Activated CD4-positive, alpha-beta T cell treated with anti-CD3 and anti-CD28 coated beads, Interleukin-2, amount 10 ng/mL, durations not matched to agents 24 days and 14 days (primary cell): Measurements from ENCODE around the gene IRF3. TPM values are rescaled to one million over a fixed set of nuclear protein-coding genes. Genes with fewer than 3 reads are reported as not detected.
A peak's percentile ranks its signal among the peaks of the same experiment; 100 is the strongest.

Experiments
- DNase-seq: peaks from one replicate; pipeline ENCODE4 v3.0.0; 2022
- H3K27ac Mint-ChIP-seq: one replicate; pipeline ENCODE4 v1.8.0; 2022; ENCODE audit warnings: mild to moderate bottlenecking, mixed read lengths
- H3K27me3 Mint-ChIP-seq: one replicate; pipeline ENCODE4 v1.8.0; 2022; ENCODE audit warnings: mixed read lengths
- H3K36me3 Mint-ChIP-seq: one replicate; pipeline ENCODE4 v1.8.0; 2022; ENCODE audit warnings: low read depth, mild to moderate bottlenecking, mixed read lengths
- H3K4me1 Mint-ChIP-seq: one replicate; pipeline ENCODE4 v1.8.0; 2021; ENCODE audit warnings: mixed read lengths
- H3K4me3 Mint-ChIP-seq: one replicate; pipeline ENCODE4 v1.8.0; 2022; ENCODE audit warnings: mild to moderate bottlenecking, moderate library complexity, mixed read lengths
- H3K9me3 Mint-ChIP-seq: one replicate; pipeline ENCODE4 v1.8.0; 2021; ENCODE audit warnings: mixed read lengths
- intact Hi-C: fragments of 100-400 bp; cut with micrococcal nuclease; formaldehyde crosslinking; loops from one replicate; pipeline ENCODE4 v1.15.1; 2023
- total RNA-seq: library from RNA; stranded (reverse); gene quantifications from 2 replicates; pipeline ENCODE4 v1.2.3, GENCODE V29; 2022

Gene IRF3
- total RNA-seq, 1 donor from 2014 or later: 151 TPM

DNA sequence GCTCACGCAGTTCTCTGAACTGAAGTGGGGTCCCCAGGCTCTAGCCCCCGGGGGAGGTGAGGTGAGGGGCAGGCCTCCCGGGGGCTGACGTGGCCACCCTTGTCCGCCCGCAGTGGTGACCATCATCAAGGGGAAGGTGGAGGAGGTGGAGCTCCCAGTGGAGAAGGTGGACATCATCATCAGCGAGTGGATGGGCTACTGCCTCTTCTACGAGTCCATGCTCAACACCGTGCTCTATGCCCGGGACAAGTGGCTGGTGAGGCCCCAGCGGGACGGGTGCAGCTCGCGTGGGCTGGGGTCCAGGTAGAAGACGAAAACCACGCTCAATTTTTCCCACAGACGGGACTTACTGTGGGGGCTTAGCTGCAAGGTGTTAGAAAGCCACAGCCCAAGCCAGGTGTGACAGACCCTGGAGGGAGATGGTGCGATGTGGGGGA lies 18.2 kb upstream of the IRF3 start:
- intact Hi-C loops: no loop called here

GRCh38 chr19:49682274-49682673 lies 16.6 kb upstream of the IRF3 start:
- peaks cover 23% of the 10 kb centered on the region for H3K4me1 Mint-ChIP-seq
- H3K9me3 Mint-ChIP-seq: no peaks in the 10 kb centered on the region
- intact Hi-C loops: no loop called here
- H3K4me3 Mint-ChIP-seq: no peak overlapping the region
- no peak overlapping the region for H3K27ac Mint-ChIP-seq
- H3K27me3 Mint-ChIP-seq: no peaks in the 10 kb centered on the region
- peaks cover 54% of the 10 kb centered on the region for H3K36me3 Mint-ChIP-seq
- DNase-seq: no peak

More for the DNA sequence above, 18.2 kb upstream of the IRF3 start:
- Mint-ChIP-seq H3K4me3 (no peak overlapping the region), H3K27ac (no peak overlapping the region), H3K36me3 (peaks cover 59% of the 10 kb centered on the region), H3K27me3 (no peaks in the 10 kb centered on the region), H3K9me3 (no peaks in the 10 kb centered on the region), H3K4me1 (peaks cover 19% of the 10 kb centered on the region)
- no peak for DNase-seq

DNA sequence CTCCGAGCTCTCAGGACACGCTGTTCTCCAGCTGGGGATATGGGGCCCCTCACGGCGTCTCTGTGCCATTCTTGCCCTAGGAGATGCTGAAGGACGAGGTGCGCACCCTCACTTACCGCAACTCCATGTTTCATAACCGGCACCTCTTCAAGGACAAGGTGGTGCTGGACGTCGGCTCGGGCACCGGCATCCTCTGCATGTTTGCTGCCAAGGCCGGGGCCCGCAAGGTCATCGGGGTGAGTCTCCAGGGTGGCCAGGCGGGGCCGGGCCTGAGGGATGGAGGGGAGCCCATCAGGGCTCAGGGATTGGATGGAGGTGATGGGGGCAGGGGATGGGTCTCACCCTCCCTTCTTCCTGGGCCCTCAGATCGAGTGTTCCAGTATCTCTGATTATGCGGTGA lies 16.2 kb upstream of the IRF3 start:
- Mint-ChIP-seq H3K4me1 (peaks cover 23% of the 10 kb centered on the region), H3K27me3 (no peaks in the 10 kb centered on the region), H3K27ac (no peak overlapping the region), H3K36me3 (peaks cover 53% of the 10 kb centered on the region), H3K9me3 (no peaks in the 10 kb centered on the region), H3K4me3 (no peak overlapping the region)
- no peak for DNase-seq
- intact Hi-C loops: no loop called here

DNA sequence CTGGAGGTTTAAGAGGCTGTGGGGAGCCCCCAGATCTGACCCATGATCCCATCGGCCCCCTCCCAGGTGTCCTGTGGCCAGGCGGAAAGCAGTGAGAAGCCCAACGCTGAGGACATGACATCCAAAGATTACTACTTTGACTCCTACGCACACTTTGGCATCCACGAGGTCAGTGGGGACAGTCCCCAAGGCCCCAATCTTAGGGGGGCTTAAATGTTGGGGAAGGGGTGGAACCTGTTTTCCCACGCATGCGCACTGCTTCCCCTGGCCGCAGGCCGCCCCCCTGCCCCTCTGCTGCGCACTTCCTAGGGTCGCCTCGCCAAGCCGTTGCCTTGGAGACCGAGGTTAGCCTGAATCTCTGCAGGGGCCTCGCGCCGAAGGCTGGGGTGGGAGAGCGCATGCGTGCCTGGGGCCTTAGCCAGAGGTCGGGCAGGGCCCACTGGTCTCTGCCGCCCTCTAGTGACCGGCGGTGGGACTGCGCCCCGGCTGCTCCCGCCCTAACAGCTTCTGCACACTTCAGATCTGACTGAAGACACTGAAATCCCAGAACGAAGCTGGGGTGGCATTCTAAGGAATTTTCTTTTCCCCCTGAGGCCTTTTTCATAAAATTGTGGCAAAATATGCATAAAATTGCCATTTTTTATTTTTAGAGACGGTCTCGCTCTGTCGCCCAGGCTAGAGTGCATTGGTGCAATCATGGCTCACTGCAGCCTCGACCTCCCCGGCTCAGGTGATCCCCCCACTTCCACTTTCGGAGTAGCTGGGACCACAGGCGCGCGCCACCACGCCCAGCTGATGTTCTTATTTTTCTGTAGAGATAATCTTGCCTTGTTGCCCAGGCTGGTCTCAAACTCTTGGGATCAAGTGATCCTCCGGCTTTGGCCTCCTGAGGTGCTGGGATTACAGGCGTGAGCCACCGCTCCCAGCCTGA lies 15.0 kb upstream of the IRF3 start:
- Mint-ChIP-seq H3K4me3 (peak overlapping the region; percentile 52), H3K36me3 (peaks cover 48% of the 10 kb centered on the region), H3K27ac (peak overlapping the region; percentile 20), H3K27me3 (no peaks in the 10 kb centered on the region), H3K9me3 (no peaks in the 10 kb centered on the region), H3K4me1 (peaks cover 26% of the 10 kb centered on the region)
- intact Hi-C loops: no loop called here
- DNase-seq: peak; percentile 98

GRCh38 chr19:49679771-49680413 lies 14.2 kb upstream of the IRF3 start:
- Mint-ChIP-seq H3K9me3 (no peaks in the 10 kb centered on the region), H3K4me1 (peaks cover 26% of the 10 kb centered on the region), H3K27me3 (no peaks in the 10 kb centered on the region), H3K36me3 (peaks cover 40% of the 10 kb centered on the region), H3K27ac (peak overlapping the region; percentile 20), H3K4me3 (peak overlapping the region; percentile 52)
- no peak for DNase-seq
- intact Hi-C loops: loop anchor here (2.0 kb wide), 1 partner anchor 109 kb away; no protein-coding TSS in a partner anchor

DNA sequence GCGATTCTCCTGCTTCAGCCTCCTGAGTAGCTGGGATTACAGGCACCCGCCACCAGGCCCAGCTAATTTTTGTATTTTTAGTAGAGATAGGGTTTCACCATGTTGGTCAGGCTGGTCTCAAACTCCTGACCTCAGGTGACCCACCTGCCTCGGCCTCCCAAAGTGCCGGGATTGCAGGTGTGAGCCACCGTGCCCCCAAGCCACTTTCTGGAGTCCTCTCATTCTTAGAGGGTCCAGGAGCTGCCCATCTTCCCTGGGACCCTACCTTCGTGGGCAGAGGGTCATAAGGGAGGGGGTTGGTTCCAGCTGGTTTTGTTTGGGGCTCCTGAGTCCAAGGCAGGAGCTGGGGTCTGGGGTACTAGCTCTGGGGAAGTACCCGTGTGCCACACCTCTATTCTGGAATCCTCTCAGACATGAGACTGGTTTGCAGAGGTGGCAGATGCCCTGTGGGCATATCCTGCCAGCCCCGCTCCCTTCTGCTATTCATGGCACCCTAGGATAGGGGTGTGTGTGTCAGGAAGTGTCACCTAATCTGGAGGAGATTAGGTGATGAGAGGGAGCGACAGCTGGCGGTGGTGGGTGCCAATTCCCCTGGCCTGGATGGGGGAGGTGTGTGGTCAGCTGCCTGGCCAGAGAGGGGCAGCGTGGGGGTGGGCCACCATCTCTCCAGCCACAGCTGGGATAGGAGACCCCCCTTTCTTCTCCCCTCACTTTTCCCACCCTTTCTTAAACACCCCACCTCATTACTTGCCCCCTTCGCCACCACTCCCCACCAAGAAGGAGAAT lies 13.5 kb upstream of the IRF3 start:
- Mint-ChIP-seq H3K36me3 (peaks cover 37% of the 10 kb centered on the region), H3K27ac (peak overlapping the region; percentile 15), H3K9me3 (no peaks in the 10 kb centered on the region), H3K4me1 (peaks cover 27% of the 10 kb centered on the region), H3K27me3 (no peaks in the 10 kb centered on the region), H3K4me3 (peak overlapping the region; percentile 95)
- intact Hi-C loops: loop anchor here (2.0 kb wide), 1 partner anchor 108 kb away; no protein-coding TSS in a partner anchor
- no peak for DNase-seq

- Mint-ChIP-seq H3K9me3 (no peaks in the 10 kb centered on the region), H3K27ac (peak overlapping the region; percentile 96), H3K27me3 (no peaks in the 10 kb centered on the region), H3K36me3 (peaks cover 34% of the 10 kb centered on the region), H3K4me3 (peak overlapping the region; percentile 95), H3K4me1 (peaks cover 29% of the 10 kb centered on the region)
- DNase-seq: peak; percentile 93
- intact Hi-C loops: loop anchor here (2.0 kb wide), 4 partner anchors 107 to 251 kb away; partner anchors contain the start of genes ALDH16A1, ATF5, NUP62 and RPS11
Observed at GRCh38 chr19:49677901-49678674, 12.4 kb upstream of the IRF3 start.

- peak within 1 kb of the TSS; percentile 95 for H3K4me3 Mint-ChIP-seq
- peaks cover 28% of the 10 kb centered on the region for H3K4me1 Mint-ChIP-seq
- peak within 1 kb of the TSS; percentile 99 for H3K27ac Mint-ChIP-seq
- intact Hi-C loops: loop anchor here (2.0 kb wide), 3 partner anchors 181 to 251 kb away; partner anchors contain the start of genes ALDH16A1, ATF5, NUP62 and RPS11
- DNase-seq: peak; percentile 89
- H3K9me3 Mint-ChIP-seq: no peaks in the 10 kb centered on the region
- peaks cover 31% of the 10 kb centered on the region for H3K36me3 Mint-ChIP-seq
- no peaks in the 10 kb centered on the region for H3K27me3 Mint-ChIP-seq
Observed at GRCh38 chr19:49677231-49677900, 11.7 kb upstream of the IRF3 start, which contains the start of gene PRMT1. TSS of gene PRMT1 (plus strand) at chr19:49677271. CDS start at chr19:49677281, 10 bp downstream.

DNA sequence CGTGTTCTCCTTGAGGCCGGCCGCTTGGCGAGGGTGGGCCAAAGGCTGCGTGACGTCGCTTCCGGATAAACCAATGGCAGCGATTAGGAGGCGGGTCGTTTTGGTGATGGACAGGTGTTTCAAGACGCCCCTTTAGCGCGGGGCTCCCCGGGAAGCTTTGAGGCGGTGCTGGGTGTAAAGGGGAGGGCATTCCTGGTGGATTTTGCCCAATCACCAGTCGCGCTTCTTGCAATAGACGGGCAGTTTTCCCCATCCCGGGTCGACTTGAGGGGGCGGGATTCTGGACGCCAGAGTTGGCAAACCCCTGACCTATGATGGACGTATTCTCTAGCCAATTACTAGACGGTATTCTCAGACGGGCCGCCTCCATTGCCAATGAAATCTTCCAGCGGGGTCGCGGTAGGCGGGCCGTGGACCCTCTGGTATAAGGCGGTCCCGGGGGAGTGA lies 11.2 kb upstream of the IRF3 start:
- DNase-seq: peak; percentile 99
- peaks cover 31% of the 10 kb centered on the region for H3K36me3 Mint-ChIP-seq
- intact Hi-C loops: loop anchor here (1.0 to 2.0 kb wide), 7 partner anchors 12 to 252 kb away; partner anchors contain the start of genes AKT1S1, ALDH16A1, ATF5 and BCL2L12

DNA sequence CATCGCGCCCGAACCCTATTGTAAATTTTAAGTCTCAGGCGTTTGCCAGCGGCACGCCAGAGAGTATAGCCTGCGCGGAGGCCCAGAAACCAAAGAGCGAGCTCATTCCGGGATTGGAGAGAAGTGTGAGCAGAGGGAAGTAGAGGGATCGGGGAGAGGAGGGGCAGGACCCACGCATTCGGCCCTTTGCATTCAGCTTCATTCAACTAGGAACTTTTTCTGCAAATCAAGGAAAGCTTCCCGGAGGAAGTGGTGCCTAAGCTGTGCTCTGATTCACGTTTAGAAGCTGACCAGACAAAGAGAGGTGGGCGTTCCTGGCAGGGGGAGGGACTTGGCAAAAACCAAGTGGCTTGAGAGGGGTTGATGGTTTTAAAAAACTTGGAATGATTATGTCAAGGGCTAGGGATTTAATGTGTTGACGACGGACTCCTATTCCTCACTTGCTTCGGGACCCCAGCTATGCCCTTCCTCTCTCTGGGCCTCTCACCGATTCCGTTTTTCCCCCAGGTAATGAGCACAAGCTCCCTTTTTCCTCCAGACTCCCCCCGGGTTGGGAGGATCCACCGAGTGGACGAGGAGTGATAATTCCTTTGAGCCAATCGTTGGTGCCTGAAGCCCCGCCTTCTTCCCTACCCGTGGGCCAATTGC lies 10.6 kb upstream of the IRF3 start:
- no peak for DNase-seq
- peak overlapping the region; percentile 99 for H3K27ac Mint-ChIP-seq
- H3K4me3 Mint-ChIP-seq: peak overlapping the region; percentile 95
- peaks cover 30% of the 10 kb centered on the region for H3K36me3 Mint-ChIP-seq
- intact Hi-C loops: loop anchor here (1.0 to 2.0 kb wide), 7 partner anchors 11 to 253 kb away; partner anchors contain the start of genes AKT1S1, ALDH16A1, ATF5 and BCL2L12
- no peaks in the 10 kb centered on the region for H3K9me3 Mint-ChIP-seq
- H3K27me3 Mint-ChIP-seq: no peaks in the 10 kb centered on the region
- peaks cover 31% of the 10 kb centered on the region for H3K4me1 Mint-ChIP-seq

More for the DNA sequence above, 11.2 kb upstream of the IRF3 start:
- H3K4me3 Mint-ChIP-seq: peak overlapping the region; percentile 95
- H3K9me3 Mint-ChIP-seq: no peaks in the 10 kb centered on the region
- no peaks in the 10 kb centered on the region for H3K27me3 Mint-ChIP-seq
- H3K27ac Mint-ChIP-seq: peak overlapping the region; percentile 99
- peaks cover 31% of the 10 kb centered on the region for H3K4me1 Mint-ChIP-seq

DNA sequence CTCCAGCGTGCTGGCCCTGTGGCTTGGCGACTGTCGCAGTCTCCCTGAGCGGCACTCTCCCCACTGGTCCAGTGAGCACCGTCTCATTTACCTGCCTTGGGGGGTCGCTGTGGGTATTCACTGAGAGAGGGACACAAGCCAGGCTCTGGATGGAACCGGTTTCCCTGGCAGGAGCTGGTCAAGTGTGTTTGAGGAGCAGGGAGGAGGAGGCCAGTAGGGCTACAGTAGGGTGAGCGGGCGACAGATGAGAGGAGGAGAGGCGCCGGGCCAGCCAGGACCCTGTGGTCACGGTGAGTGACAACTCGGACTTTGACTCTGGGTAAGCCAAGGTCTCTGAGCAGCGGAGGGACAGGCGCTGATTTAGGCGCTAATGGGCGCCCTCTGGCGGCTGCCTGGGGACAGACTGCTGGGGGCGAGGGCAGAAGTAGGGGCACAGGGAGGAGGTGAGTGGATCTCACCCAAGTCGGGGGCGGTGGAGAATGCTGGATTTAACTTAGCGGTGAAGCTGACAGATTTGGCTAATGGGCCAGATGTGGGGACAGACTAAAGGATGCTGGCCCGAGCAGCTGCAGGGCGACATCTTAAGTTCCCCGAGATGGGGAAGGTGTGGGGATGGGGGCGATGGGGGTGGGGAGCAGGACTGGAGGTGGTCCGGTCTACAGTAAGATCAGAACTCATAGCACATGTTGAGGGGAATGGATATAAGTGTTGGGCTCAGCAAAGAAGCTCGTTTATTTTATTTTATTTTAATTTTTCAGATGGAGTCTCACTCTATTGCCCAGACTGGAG lies 6.7 kb upstream of the IRF3 start:
- Mint-ChIP-seq H3K36me3 (peaks cover 21% of the 10 kb centered on the region), H3K4me1 (peaks cover 21% of the 10 kb centered on the region), H3K27ac (peak overlapping the region; percentile 29), H3K4me3 (no peak overlapping the region), H3K9me3 (no peaks in the 10 kb centered on the region), H3K27me3 (no peaks in the 10 kb centered on the region)
- peak; percentile 94 for DNase-seq
- intact Hi-C loops: no loop called here
